WTC11 (cell line): ENCODE results near the gene TEAD1. TPM values are rescaled to one million over a fixed set of nuclear protein-coding genes. Genes with fewer than 3 reads are reported as not detected.
A peak's percentile ranks its signal among the peaks of the same experiment; 100 is the strongest.

ENCODE experiments used
- ATAC-seq: fragments of 200-7000 bp; cut with Tn5 transposase; 2 replicates; pipeline ENCODE4 v1.10.0; 2021; ENCODE audit warnings: mild to moderate bottlenecking, moderate library complexity
- CTCF ChIA-PET: fragments of 300-600 bp; sonication (Branson Sonifier 250); formaldehyde crosslinking; loops from one replicate; lab custom pipeline; 2021; ENCODE audit warnings: antibody characterized with exemption; lab: Charles Lee
- POLR2A ChIA-PET: fragments of 350-600 bp; sonication (Branson Sonifier 250); formaldehyde crosslinking; loops from one replicate; lab custom pipeline; 2021; ENCODE audit warnings: antibody characterized with exemption; lab: Charles Lee
- DNase-seq: peaks from one replicate; pipeline ENCODE4 v3.0.0; 2021; ENCODE audit warnings: low spot score
- H3K27ac Mint-ChIP-seq: 2 replicates; pipeline ENCODE4 v1.8.0; 2021; ENCODE audit warnings: mixed read lengths
- H3K27me3 Mint-ChIP-seq: 2 replicates; pipeline ENCODE4 v1.8.0; 2021; ENCODE audit warnings: low read depth, mild to moderate bottlenecking, moderate library complexity, mixed read lengths
- H3K36me3 Mint-ChIP-seq: 2 replicates; pipeline ENCODE4 v1.8.0; 2021; ENCODE audit warnings: mixed read lengths
- H3K4me1 Mint-ChIP-seq: 2 replicates; pipeline ENCODE4 v1.8.0; 2022; ENCODE audit warnings: mixed read lengths
- H3K4me3 Mint-ChIP-seq: 2 replicates; pipeline ENCODE4 v1.8.0; 2021; ENCODE audit warnings: mild to moderate bottlenecking, moderate library complexity, mixed read lengths
- H3K9me3 Mint-ChIP-seq: 2 replicates; pipeline ENCODE4 v1.8.0; 2021; ENCODE audit warnings: mixed read lengths
- CDX4 ChIP-seq: fragments of 250-450 bp; sonication (Bioruptor Pico); IDR thresholded peaks from 2 replicates; pipeline ENCODE4 v1.9.0; 2021; ENCODE audit warnings: moderate library complexity, mild to moderate bottlenecking, inconsistent platforms, borderline replicate concordance
- CTCF ChIP-seq: fragments of 200-600 bp; IDR thresholded peaks from 2 replicates; pipeline ENCODE4 v1.8.0; 2022; ENCODE audit warnings: antibody characterized with exemption
- ETV6 ChIP-seq: sonication (generic); formaldehyde crosslinking; IDR thresholded peaks from 2 replicates; pipeline ENCODE4 v1.8.1; 2022; ENCODE audit warnings: mild to moderate bottlenecking, missing genetic modification reagents
- FOXK1 ChIP-seq: sonication (generic); formaldehyde crosslinking; IDR thresholded peaks from 2 replicates; pipeline ENCODE4 v1.8.0; 2022; ENCODE audit warnings: mild to moderate bottlenecking, moderate library complexity, missing genetic modification reagents
- IRF2 ChIP-seq: sonication (generic); formaldehyde crosslinking; IDR thresholded peaks from 2 replicates; pipeline ENCODE4 v1.8.0; 2022; ENCODE audit warnings: low read depth, missing genetic modification reagents, borderline replicate concordance
- MAX ChIP-seq: sonication (generic); formaldehyde crosslinking; IDR thresholded peaks from 2 replicates; pipeline ENCODE4 v1.8.0; 2022; ENCODE audit warnings: mild to moderate bottlenecking, missing genetic modification reagents
- NR2C2 ChIP-seq: sonication (generic); formaldehyde crosslinking; IDR thresholded peaks from 2 replicates; pipeline ENCODE4 v1.8.0; 2022; ENCODE audit warnings: mild to moderate bottlenecking, missing genetic modification reagents
- NR3C1 ChIP-seq: sonication (generic); formaldehyde crosslinking; conservative IDR thresholded peaks from 2 replicates; pipeline ENCODE4 v1.8.1; 2023; ENCODE audit warnings: low read depth, mild to moderate bottlenecking, missing genetic modification reagents
- OVOL2 ChIP-seq: fragments of 250-450 bp; sonication (Bioruptor Pico); IDR thresholded peaks from 2 replicates; pipeline ENCODE4 v1.9.0; 2021; ENCODE audit warnings: mild to moderate bottlenecking, borderline replicate concordance
- SMAD3 ChIP-seq: sonication (generic); formaldehyde crosslinking; IDR thresholded peaks from 2 replicates; pipeline ENCODE4 v1.8.0; 2022; ENCODE audit warnings: missing genetic modification reagents, mild to moderate bottlenecking, borderline replicate concordance
- TCF7 ChIP-seq: sonication (generic); formaldehyde crosslinking; IDR thresholded peaks from 2 replicates; pipeline ENCODE4 v1.8.0; 2022; ENCODE audit warnings: mild to moderate bottlenecking, low read depth, missing genetic modification reagents, moderate library complexity
- TEAD1 ChIP-seq: sonication (generic); formaldehyde crosslinking; IDR thresholded peaks from 2 replicates; pipeline ENCODE4 v1.8.0; 2022; ENCODE audit warnings: mild to moderate bottlenecking, missing genetic modification reagents
- USF2 ChIP-seq: sonication (generic); formaldehyde crosslinking; IDR thresholded peaks from 2 replicates; pipeline ENCODE4 v1.8.1; 2023; ENCODE audit warnings: mild to moderate bottlenecking, missing genetic modification reagents, moderate library complexity
- ZBTB21 ChIP-seq: sonication (generic); formaldehyde crosslinking; IDR thresholded peaks from 2 replicates; pipeline ENCODE4 v1.8.1; 2023; ENCODE audit warnings: mild to moderate bottlenecking, missing genetic modification reagents, borderline replicate concordance
- ZNF121 ChIP-seq: sonication (generic); formaldehyde crosslinking; IDR thresholded peaks from 2 replicates; pipeline ENCODE4 v1.8.0; 2023; ENCODE audit warnings: missing genetic modification reagents
- ZNF138 ChIP-seq: sonication (generic); formaldehyde crosslinking; conservative IDR thresholded peaks from 2 replicates; pipeline ENCODE4 v1.8.1; 2022; ENCODE audit warnings: mild to moderate bottlenecking, moderate library complexity, missing genetic modification reagents
- ZNF232 ChIP-seq: sonication (generic); formaldehyde crosslinking; IDR thresholded peaks from 2 replicates; pipeline ENCODE4 v1.8.0; 2022; ENCODE audit warnings: mild to moderate bottlenecking, missing genetic modification reagents
- ZNF281 ChIP-seq: sonication (generic); formaldehyde crosslinking; IDR thresholded peaks from 2 replicates; pipeline ENCODE4 v1.8.0; 2023; ENCODE audit warnings: mild to moderate bottlenecking, missing genetic modification reagents
- ZNF396 ChIP-seq: fragments of 250-450 bp; sonication (Bioruptor Pico); IDR thresholded peaks from 2 replicates; pipeline ENCODE4 v1.8.0; 2021; ENCODE audit warnings: mild to moderate bottlenecking, moderate library complexity, borderline replicate concordance
- ZNF423 ChIP-seq: fragments of 250-450 bp; sonication (Bioruptor Pico); IDR thresholded peaks from 2 replicates; pipeline ENCODE4 v2.1.2; 2022; ENCODE audit warnings: mild to moderate bottlenecking, moderate library complexity
- ZNF671 ChIP-seq: fragments of 250-450 bp; sonication (Bioruptor Pico); IDR thresholded peaks from 2 replicates; pipeline ENCODE4 v1.8.0; 2021; ENCODE audit warnings: mild to moderate bottlenecking
- total RNA-seq: library from RNA; stranded (reverse); gene quantifications from 3 replicates; pipeline ENCODE4 v1.2.3, GENCODE V29; 2021

TEAD1 gene
- total RNA-seq, 1 experiment from 2014 or later, result 79.9 TPM

GRCh38 chr11:12906501-12906900 lies 232.3 kb downstream of the TEAD1 start:
- ATAC-seq, result no peak

GRCh38 chr11:12909879-12910278 lies 235.7 kb downstream of the TEAD1 start:
- Mint-ChIP-seq H3K4me3 (no peak overlapping the region), H3K27me3 (no peaks in the 10 kb centered on the region), H3K27ac (no peak overlapping the region; the same call in 1 of the 2 replicates), H3K4me1 (peaks cover 38% of the 10 kb centered on the region), H3K36me3 (peaks cover 18% of the 10 kb centered on the region; the same call in 1 of the 2 replicates), H3K9me3 (no peaks in the 10 kb centered on the region)
- ChIA-PET CTCF (no interaction called here), POLR2A (no interaction called here)
- TF ChIP-seq NR2C2 (CRISPR knock-in tag), result no peak
- no peak for TF ChIP-seq SMAD3 (CRISPR knock-in tag)
- no peak for TF ChIP-seq ZNF281
- TF ChIP-seq ZNF423 (CRISPR knock-in tag), result no peak
- no peak for TF ChIP-seq ZNF232 (CRISPR knock-in tag)
- TF ChIP-seq OVOL2 (CRISPR knock-in tag), result no peak
- DNase-seq (no peak), ATAC-seq (no peak)

More at GRCh38 chr11:12906501-12906900, 232.3 kb downstream of the TEAD1 start:
- ChIA-PET POLR2A (no interaction called here), CTCF (no interaction called here)
- no peak for DNase-seq
- Mint-ChIP-seq H3K9me3 (no peaks in the 10 kb centered on the region), H3K4me1 (peaks cover 24% of the 10 kb centered on the region), H3K4me3 (no peak overlapping the region)
- no peak for TF ChIP-seq OVOL2 (CRISPR knock-in tag)
- no peak for TF ChIP-seq TCF7 (CRISPR knock-in tag)
- no peak for TF ChIP-seq ZNF396
- TF ChIP-seq NR2C2 (CRISPR knock-in tag), result no peak
- TF ChIP-seq ZNF232 (CRISPR knock-in tag), result no peak
- no peak for TF ChIP-seq ZBTB21 (CRISPR knock-in tag)
- TF ChIP-seq ZNF671, result no peak
- no peak for TF ChIP-seq NR3C1 (CRISPR knock-in tag)
- TF ChIP-seq USF2 (CRISPR knock-in tag), result no peak
- no peak for TF ChIP-seq ETV6 (CRISPR knock-in tag)
- TF ChIP-seq ZNF138 (CRISPR knock-in tag), result no peak
- TF ChIP-seq, all 79 proteins: peak for 0
- peaks cover 31% of the 10 kb centered on the region for H3K36me3 Mint-ChIP-seq
- no peak overlapping the region; the same call in 1 of the 2 replicates for H3K27ac Mint-ChIP-seq
- H3K27me3 Mint-ChIP-seq, result no peaks in the 10 kb centered on the region

- peak overlapping the region; percentile 55 for H3K4me3 Mint-ChIP-seq
- ChIA-PET POLR2A (interaction anchor here (0.7 to 1.5 kb wide), 6 partner anchors 12 to 583 kb away, joined by 3 to 7 read pairs (median 4); partner anchors contain the start of gene RASSF10), CTCF (interaction anchor here (0.6 to 2.3 kb wide), 105 partner anchors 9 to 864 kb away, joined by 3 to 61 read pairs (median 4); partner anchors contain the start of genes PARVA and RASSF10)
- TF ChIP-seq IRF2 (CRISPR knock-in tag), result no peak
- peak; percentile 72 for TF ChIP-seq MAX (CRISPR knock-in tag)
- peak; percentile 62 for TF ChIP-seq CTCF
- no peak for TF ChIP-seq CDX4 (CRISPR knock-in tag)
- TF ChIP-seq ZNF121 (CRISPR knock-in tag), result 0 out of 2 replicates have a peak, but pooled peaks have one; percentile 22
- TF ChIP-seq TEAD1 (CRISPR knock-in tag), result peak; percentile 51; the same call in 1 of the 2 replicates
- TF ChIP-seq FOXK1, result 0 out of 2 replicates have a peak, but pooled peaks have one; percentile 22
- peaks cover 59% of the 10 kb centered on the region for H3K4me1 Mint-ChIP-seq
- H3K27me3 Mint-ChIP-seq, result no peaks in the 10 kb centered on the region
- peak; percentile 98 for ATAC-seq
- H3K9me3 Mint-ChIP-seq, result no peaks in the 10 kb centered on the region
- peak overlapping the region; percentile 99 for H3K27ac Mint-ChIP-seq
- H3K36me3 Mint-ChIP-seq, result peaks cover 25% of the 10 kb centered on the region
- DNase-seq, result peak; percentile 88
Observed at GRCh38 chr11:12914400-12914912, 240.2 kb downstream of the TEAD1 start.
